ENCODE data around the gene SYCP3.
"Not testable (repeated sequence)": the region's sequence is repeated elsewhere in the genome, so short reads cannot be mapped to it uniquely, and the experiment has no call there.

Gene SYCP3

DNA sequence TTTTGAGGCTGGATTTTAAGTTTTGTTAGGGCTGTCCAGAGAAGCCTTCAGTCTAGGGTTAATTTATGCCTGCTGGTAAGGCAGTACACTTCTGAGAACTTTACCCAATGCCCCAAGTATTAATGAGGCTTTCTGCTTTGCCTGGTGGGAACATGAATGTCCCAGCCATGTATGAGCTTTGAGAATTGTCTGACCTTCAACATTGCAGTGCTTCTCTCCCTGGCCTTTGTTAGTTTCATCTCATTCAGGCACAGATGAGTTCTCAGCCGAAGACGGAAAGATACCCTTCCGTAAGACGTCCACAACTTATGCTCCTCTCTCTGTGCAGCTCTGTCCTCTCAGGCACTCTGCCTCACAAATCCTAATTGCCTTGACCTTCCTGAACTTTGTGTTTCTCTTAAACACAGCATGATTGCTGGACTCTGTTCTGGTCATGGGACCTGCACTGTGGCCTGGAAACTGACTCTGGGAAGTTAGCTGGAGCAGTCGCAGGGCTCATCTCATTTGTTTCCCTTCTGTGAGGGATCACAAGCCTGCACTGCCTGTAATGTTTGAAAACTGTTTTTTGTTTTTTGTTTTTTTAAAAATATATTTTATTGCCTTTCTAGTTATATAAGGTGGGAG, 26.1 kb downstream of the SYCP3 start:
- DNase-seq (ENCODE audit: low spot score), result no peak

GRCh38 chr12:101710288-101710687, 29.0 kb downstream of the SYCP3 start:
- no peak for DNase-seq (ENCODE audit: low spot score)

DNA sequence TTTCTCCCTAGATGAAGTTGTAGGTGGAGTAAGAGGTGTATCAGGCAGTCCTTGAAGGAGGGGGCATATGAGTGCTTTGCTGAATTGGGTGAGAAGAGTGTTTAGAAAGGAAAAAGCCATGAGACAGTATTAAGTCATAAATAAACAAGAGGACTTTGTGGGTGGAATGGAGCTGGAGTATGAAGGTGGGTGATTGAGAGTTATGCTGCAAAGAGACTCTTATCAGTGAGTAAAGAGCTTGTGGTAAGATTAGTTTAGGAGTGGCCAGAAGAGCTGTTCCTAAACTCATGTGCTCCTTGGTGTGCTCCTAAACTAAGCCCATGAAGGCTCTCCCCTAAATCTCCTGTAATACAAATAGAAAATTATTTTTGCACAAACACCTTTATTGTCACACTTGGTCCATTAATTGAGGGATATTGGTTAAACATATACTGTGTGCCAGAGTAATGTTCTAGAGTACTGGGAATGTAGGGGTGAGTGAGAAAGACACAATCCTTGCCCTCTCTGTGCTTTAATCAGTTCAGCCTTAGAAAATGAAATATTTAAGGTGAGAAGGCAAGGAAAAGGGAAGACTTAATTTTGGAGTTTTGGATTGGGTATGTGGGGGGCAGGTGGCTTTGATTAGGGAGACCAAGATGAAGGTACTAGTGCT, 32.0 kb downstream of the SYCP3 start:
- no peak for DNase-seq (ENCODE audit: low spot score)

GRCh38 chr12:101706403-101706802, 32.9 kb downstream of the SYCP3 start:
- DNase-seq (ENCODE audit: low spot score), result no peak

- DNase-seq (ENCODE audit: low spot score), result no peak
Measured at GRCh38 chr12:101703487-101703886, 35.8 kb downstream of the SYCP3 start.

GRCh38 chr12:101700299-101700820, 38.9 kb downstream of the SYCP3 start:
- DNase-seq (ENCODE audit: low spot score), result no peak

GRCh38 chr12:101698800-101699347, 40.4 kb downstream of the SYCP3 start:
- DNase-seq (ENCODE audit: low spot score), result peak; percentile 31

- no peak for DNase-seq (ENCODE audit: low spot score)
Measured at GRCh38 chr12:101697930-101698799, 41.1 kb downstream of the SYCP3 start.

- DNase-seq (ENCODE audit: low spot score), result peak; percentile 90
Measured at GRCh38 chr12:101697197-101697929, 41.9 kb downstream of the SYCP3 start, which contains the start of gene CHPT1. TSS of gene CHPT1 (plus strand) at chr12:101697640. CDS start at chr12:101697862, 222 bp downstream.

DNA sequence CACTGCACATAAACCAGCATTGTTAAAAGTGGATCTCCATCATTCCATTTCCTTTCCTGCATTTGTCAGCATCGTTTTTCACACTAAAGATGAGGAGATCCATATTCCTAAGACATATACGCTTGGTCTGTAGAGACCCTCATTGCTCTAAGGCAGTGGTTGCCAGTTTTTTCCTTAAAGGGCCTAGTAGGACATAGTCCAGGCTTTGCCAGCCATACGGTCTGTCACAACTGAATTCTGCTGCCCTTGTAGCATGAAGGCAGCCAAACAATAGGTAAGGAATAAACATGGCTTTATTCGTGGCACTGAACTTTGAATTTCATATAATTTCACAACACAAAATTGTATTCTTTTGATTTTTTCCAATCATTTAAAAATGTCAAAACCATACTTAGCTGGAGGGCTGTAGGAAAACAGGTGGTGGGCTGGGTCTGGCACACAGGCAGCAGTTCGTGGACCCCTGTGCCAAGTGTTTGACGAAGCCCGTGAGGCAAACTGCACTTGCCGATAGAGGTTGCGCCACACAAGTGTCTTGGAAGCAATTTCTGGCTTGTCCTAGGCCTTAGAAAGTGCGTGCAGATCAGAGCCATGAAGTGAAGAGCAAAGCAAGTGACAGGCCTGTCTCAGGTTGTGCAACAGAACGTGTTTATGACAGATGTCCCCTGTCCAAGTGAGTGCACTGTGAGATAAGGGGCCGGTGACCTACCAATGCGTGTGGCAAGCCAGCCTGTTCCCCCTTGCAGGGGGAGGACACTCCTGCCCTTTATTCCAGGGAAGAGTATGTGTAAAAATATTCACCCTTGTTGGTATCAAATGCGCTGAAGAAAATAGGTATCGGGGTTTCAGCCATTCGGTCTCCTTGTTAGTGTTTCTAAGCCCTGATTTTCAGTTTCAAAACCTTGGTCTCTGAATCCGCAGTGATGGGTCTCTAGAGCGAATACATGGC, 42.7 kb downstream of the SYCP3 start:
- peak; percentile 27 for DNase-seq (ENCODE audit: low spot score)

GRCh38 chr12:101695706-101696105, 43.6 kb downstream of the SYCP3 start:
- no peak for DNase-seq (ENCODE audit: low spot score)

GRCh38 chr12:101694986-101695385, 44.3 kb downstream of the SYCP3 start:
- no peak for DNase-seq (ENCODE audit: low spot score)

GRCh38 chr12:101694297-101694848, 44.9 kb downstream of the SYCP3 start:
- no peak for DNase-seq (ENCODE audit: low spot score)

DNA sequence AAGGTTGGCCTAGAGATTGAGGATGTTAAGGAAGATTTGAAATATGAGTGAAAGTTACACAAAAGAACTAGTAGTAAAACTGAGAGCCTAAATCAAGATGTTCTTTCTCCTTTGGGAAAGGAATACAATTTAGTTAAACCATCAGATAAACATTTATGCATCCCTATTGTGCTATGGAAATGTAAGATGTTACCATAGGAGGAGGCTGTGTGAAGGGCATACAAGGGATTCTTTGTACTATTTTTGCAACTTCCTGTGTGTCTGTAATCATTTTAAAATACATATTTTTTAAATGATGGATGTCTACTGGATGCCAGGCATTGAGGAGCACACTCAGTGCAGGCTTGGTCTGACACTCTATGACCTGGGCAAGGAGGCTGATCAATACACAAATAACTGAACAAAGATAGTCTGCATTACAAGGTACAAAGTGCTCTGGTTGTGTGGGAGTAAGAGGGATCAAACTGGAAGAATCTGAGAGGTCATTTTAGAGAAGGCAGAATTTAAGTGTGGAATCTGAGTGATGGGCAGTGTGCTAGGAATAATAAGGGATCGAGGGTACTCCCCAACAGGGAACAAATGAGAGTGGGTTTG, 47.7 kb downstream of the SYCP3 start:
- no peak for DNase-seq (ENCODE audit: low spot score)

DNA sequence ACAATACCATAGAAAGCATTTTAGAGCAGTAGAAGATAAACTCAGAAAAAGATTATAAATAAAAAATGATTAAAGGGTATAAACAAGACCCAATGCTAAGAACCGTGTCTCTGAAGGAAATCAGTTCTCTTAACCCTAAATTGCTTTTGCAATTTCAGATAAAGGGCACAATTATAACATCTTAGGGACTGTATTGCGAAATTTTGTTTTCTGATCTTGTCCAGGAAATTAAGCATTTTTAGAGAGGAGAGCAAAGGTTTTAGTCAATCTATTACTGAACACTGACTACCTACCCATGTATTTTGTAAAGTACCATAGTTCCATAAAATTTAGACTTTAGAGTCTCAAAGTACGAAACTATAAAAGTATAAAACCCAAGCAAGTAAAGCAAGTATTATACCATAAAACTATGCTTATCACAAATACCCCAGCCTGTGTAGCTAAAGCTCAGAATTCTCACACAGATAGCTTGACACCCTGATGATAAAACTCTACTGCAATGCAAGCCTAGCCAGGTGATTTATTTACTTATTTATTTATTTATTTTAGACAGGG, 48.6 kb downstream of the SYCP3 start:
- DNase-seq (ENCODE audit: low spot score), result no peak

DNA sequence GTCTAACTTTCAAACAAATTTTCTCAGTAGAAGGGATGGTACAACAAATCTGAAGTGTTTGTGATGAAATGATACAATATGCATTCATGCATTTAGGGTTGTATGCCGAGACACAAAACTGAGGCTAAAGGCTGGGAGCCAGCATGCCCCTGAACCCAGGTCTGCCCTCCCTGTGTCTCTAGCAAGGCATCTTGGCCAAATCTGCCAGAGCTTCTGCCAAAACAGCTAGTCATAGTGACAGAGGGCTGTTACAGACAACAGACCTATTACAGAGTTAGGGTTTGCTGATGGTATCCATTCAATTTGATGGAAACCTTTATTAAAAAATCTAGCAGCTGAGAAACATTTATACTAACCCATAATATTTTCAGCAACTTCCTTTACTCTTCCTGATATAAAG, 53.1 kb downstream of the SYCP3 start:
- no peak for DNase-seq (ENCODE audit: low spot score)

DNA sequence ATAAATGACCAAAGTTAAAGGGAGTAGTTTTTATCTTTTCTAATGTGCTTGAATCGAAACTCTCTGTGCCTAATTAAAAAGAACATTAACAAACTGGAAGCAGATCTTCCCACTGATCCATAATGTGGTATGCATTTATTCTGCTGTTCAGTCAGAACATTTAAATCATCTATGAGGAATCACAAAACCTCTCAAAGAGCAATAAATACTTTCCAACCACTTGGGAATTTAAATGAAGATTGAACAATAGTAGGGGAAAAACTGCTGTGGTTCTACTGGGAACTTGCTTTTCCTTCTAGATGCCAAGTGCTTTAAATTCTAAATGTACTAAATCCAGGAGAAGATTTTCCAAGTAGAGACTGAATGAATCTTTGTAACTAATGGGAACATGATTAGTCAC, 54.2 kb downstream of the SYCP3 start:
- DNase-seq (ENCODE audit: low spot score), result no peak

GRCh38 chr12:101681627-101682026, 57.6 kb downstream of the SYCP3 start:
- not testable (repeated sequence) for DNase-seq (ENCODE audit: low spot score)

- DNase-seq (ENCODE audit: low spot score), result no peak
Measured at GRCh38 chr12:101680647-101681046, 58.6 kb downstream of the SYCP3 start.
